Inferior parietal cortex (tissue), 1 donor: ENCODE results near the gene TMED8.

Experiments
- DNase-seq: peaks from one replicate; pipeline ENCODE4 v3.0.0-alpha.2; 2016; ENCODE audit errors: extremely low spot score

Gene TMED8

DNA sequence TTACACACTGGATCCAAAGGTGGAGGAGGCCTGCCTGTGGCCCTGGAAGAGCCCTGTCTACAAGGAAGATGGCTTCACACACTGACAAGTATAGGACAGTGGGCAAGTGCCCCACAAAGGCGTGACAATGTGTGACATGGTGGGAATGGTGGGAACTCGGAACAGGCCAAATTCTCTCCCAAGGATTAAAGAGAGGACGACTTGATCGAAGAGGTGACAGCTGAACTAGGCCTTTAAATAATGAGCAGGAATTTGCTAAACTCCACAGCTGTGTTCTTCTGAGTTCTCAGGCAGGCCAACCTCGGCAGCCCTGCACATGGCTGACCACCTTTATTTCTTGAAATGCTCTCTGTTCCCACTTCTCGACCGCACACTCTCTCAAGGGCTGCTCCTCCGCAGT lies 80.0 kb downstream of the TMED8 start:
- no peak for DNase-seq

DNA sequence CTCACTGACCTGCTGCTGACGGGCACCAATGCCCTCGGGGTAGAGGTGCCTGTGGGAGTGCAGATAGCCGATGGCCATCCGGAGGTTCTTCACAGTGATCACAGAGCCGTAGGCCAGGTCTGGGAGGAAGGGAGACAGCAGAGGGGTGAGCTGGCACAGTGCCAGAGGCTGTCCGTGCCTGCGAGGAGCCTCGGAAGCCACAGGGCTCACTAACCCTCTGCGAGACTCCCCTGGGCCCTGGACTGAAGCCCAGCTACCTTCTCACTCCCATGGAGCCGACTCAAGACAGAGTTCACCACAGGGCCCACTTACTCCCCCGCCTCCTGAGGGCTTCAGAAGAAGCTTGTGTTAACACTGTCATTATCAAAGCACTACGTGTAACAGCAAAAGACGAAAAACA lies 80.7 kb downstream of the TMED8 start:
- DNase-seq = no peak

DNA sequence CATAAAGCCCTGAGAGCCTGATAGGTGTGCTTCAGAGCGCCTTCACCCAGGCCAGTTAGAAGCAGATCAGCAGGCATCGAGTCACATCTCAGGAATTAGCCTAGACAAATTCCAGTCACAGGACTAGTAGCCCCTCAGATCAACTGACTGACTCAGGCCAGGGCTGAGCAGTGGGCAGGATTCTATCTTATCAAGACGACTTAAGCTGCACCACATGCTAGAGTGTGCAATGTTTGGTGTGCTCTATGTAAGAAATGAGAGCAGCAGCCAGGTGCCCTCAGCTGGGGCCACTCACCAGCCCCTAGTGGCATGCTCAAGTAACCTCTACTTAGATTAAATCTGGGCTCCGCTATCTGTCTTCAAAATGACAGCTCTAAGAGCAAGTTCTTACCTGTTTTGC lies 86.2 kb downstream of the TMED8 start:
- DNase-seq = no peak

DNA sequence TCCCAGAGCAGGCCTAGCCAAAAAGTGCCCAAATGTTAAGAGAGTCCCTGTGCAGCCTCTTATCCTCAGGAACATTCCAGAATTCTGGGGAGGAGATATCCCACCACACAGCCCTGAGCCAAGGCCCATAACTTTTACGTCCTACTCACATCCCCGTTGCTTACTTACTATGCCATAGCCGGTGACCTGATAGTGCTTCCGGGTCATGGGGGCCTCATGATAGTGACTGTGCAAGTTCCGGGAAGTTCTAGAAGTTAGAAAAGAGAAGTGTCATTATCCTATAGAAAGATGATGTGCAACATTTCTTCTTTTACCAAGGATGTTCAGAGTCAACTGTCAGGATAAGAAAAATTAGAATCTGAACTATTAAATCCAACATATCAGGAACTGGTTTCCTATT lies 90.3 kb downstream of the TMED8 start:
- no peak for DNase-seq
